ENCODE measurements around the gene DTNA.

Gene DTNA

GRCh38 chr18:34847408-34847807, 137.3 kb downstream of the DTNA start:
- no peak for DNase-seq (ENCODE audit: low read depth)
- no peak overlapping the region for H3K4me3 ChIP-seq (ENCODE audit: control insufficient read depth, low read depth, low read length)
- no peak for TF ChIP-seq CTCF (IDR thresholded peaks at IDR 0.05; ENCODE audit: control insufficient read depth, insufficient read depth, low read depth, low read length, missing control alignments)

GRCh38 chr18:34848156-34848555, 138.1 kb downstream of the DTNA start:
- DNase-seq (ENCODE audit: low read depth) = no peak
- TF ChIP-seq CTCF (IDR thresholded peaks at IDR 0.05; ENCODE audit: control insufficient read depth, insufficient read depth, low read depth, low read length, missing control alignments) = no peak
- no peak overlapping the region for H3K4me3 ChIP-seq (ENCODE audit: control insufficient read depth, low read depth, low read length)

- DNase-seq (ENCODE audit: low read depth) = no peak
- H3K4me3 ChIP-seq (ENCODE audit: control insufficient read depth, low read depth, low read length) = no peak overlapping the region
- no peak for TF ChIP-seq CTCF (IDR thresholded peaks at IDR 0.05; ENCODE audit: control insufficient read depth, insufficient read depth, low read depth, low read length, missing control alignments)
Measured at GRCh38 chr18:34848695-34849094, 138.6 kb downstream of the DTNA start.

GRCh38 chr18:34857320-34857719, 147.2 kb downstream of the DTNA start:
- no peak overlapping the region for H3K4me3 ChIP-seq (ENCODE audit: control insufficient read depth, low read depth, low read length)
- TF ChIP-seq CTCF (IDR thresholded peaks at IDR 0.05; ENCODE audit: control insufficient read depth, insufficient read depth, low read depth, low read length, missing control alignments) = no peak
- no peak for DNase-seq (ENCODE audit: low read depth)

GRCh38 chr18:34858188-34858587, 148.1 kb downstream of the DTNA start:
- TF ChIP-seq CTCF (IDR thresholded peaks at IDR 0.05; ENCODE audit: control insufficient read depth, insufficient read depth, low read depth, low read length, missing control alignments) = no peak
- no peak for DNase-seq (ENCODE audit: low read depth)
- no peak overlapping the region for H3K4me3 ChIP-seq (ENCODE audit: control insufficient read depth, low read depth, low read length)

DNA sequence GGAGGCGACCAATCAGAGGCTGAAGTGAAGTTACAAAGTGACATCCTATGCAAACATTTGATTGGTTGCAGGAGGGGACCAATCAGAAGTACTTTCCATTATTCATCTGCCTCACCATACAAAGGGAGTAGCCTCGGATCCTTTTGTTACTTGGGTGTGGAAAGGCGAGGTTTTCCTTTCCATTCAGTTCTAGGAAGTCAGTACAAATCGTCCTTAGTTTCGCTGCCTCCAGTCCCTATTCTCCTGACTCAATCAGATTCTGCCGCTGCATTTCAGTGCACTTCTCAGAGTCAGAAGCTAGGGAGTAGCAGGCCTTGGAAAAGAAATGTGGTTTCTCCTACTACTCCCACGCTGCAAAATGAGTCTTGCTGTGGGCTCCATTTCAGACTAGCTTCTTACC, 149.4 kb downstream of the DTNA start:
- H3K4me3 ChIP-seq (ENCODE audit: control insufficient read depth, low read depth, low read length) = no peak overlapping the region
- no peak for DNase-seq (ENCODE audit: low read depth)
- no peak for TF ChIP-seq CTCF (IDR thresholded peaks at IDR 0.05; ENCODE audit: control insufficient read depth, insufficient read depth, low read depth, low read length, missing control alignments)

DNA sequence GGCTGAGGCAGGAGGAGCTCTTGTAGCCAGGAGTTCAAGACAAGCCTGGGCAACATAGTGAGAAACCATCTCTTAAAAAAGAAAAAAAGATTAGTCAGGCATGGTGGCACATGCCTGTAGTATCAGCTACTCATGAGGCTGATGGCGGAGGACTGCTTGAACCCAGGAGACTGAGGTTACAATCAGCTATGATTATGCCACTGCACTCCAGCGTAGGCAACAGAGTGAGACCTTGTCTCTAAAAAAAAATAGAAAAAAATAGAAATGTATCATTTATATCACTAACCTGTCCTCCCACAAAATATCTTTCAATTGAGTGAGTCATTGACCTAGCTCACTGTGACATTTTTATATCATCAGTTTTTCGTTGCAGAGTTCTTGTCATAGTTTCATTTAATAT, 152.5 kb downstream of the DTNA start:
- no peak for TF ChIP-seq CTCF (IDR thresholded peaks at IDR 0.05; ENCODE audit: control insufficient read depth, insufficient read depth, low read depth, low read length, missing control alignments)
- DNase-seq (ENCODE audit: low read depth) = no peak
- H3K4me3 ChIP-seq (ENCODE audit: control insufficient read depth, low read depth, low read length) = no peak overlapping the region
